Vagina (tissue), 2 donors: ENCODE results near the gene KAZN. TPM values are rescaled to one million over a fixed set of nuclear protein-coding genes. Genes with fewer than 3 reads are reported as not detected.
A peak's percentile ranks its signal among the peaks of the same experiment; 100 is the strongest.

Experiments
- DNase-seq, 2 donors: peaks; one replicate each; pipeline ENCODE4 v3.0.0-alpha.2; 2017; ENCODE audit errors: extremely low spot score in 2 of 2
- H3K27ac ChIP-seq: fragments of 200-600 bp; sonication (generic); one replicate; pipeline ENCODE4 v1.5.1; 2019
- H3K27me3 ChIP-seq: fragments of 200-600 bp; sonication (generic); one replicate; pipeline ENCODE4 v1.5.1; 2019
- H3K36me3 ChIP-seq, 2 donors: fragments of 200-600 bp; sonication (generic); one replicate each; pipeline ENCODE4 v1.5.1; 2017 to 2019
- H3K4me1 ChIP-seq: fragments of 200-600 bp; sonication (generic); one replicate; pipeline ENCODE4 v1.5.1; 2019
- H3K4me3 ChIP-seq, 2 donors: fragments of 200-600 bp; sonication (generic); 1 replicate in 1 of 2; 2 replicates in 1 of 2; pipeline ENCODE4 v1.5.1; 2016 to 2019
- H3K9me3 ChIP-seq: fragments of 200-600 bp; sonication (generic); one replicate; pipeline ENCODE4 v1.5.1; 2019
- CTCF ChIP-seq, 3 experiments: fragments of 450-650 bp in 2 of 3; fragments of 200-600 bp in 1 of 3; sonication (generic) in 1 of 3; IDR thresholded peaks; one replicate each; pipeline ENCODE4 v1.5.1; 2017 to 2019; ENCODE audit warnings: antibody characterized with exemption in 3 of 3, mild to moderate bottlenecking in 2 of 3, moderate library complexity in 2 of 3
- POLR2A ChIP-seq, 2 donors: fragments of 450-650 bp; IDR thresholded peaks; one replicate each; pipeline ENCODE4 v1.6.1; 2017; ENCODE audit warnings: antibody characterized with exemption in 2 of 2, mild to moderate bottlenecking in 2 of 2, moderate library complexity in 2 of 2
- POLR2AphosphoS5 ChIP-seq, 2 donors: sonication (generic); formaldehyde crosslinking; IDR thresholded peaks; one replicate each; pipeline ENCODE4 v1.9.0; 2017; ENCODE audit warnings: antibody characterized with exemption in 2 of 2, mild to moderate bottlenecking in 2 of 2, low read depth in 1 of 2; ENCODE audit not compliant: insufficient read depth in 1 of 2
- intact Hi-C: fragments of 100-400 bp; cut with DNase I; formaldehyde crosslinking; loops from one replicate; pipeline ENCODE4 v1.15.1; 2023
- total RNA-seq: library from RNA; depleted of rRNA; stranded (reverse); fragments of >200 nt; gene quantifications from one replicate; pipeline ENCODE4 v1.2.3, GENCODE V29; 2016

Gene KAZN
- total RNA-seq, 1 donor from 2014 or later, result 29.5 TPM

GRCh38 chr1:14913482-14914177, 315.1 kb downstream of the KAZN start:
- TF ChIP-seq CTCF (IDR thresholded peaks at IDR 0.05) (no peak), POLR2A (IDR thresholded peaks at IDR 0.05) (no peak), POLR2AphosphoS5 (IDR thresholded peaks at IDR 0.05; ENCODE audit: insufficient read depth in 1 of 2, low read depth in 1 of 2) (no peak)
- H3K36me3 ChIP-seq, result no peaks in the 10 kb centered on the region
- no peak overlapping the region for H3K4me3 ChIP-seq
- H3K27ac ChIP-seq, result peak overlapping the region; percentile 77
- H3K4me1 ChIP-seq, result peaks cover 48% of the 10 kb centered on the region
- intact Hi-C loops, result no loop called here
- no peaks in the 10 kb centered on the region for H3K27me3 ChIP-seq
- no peaks in the 10 kb centered on the region for H3K9me3 ChIP-seq
- DNase-seq, result no peak

GRCh38 chr1:14914351-14914988, 316.0 kb downstream of the KAZN start:
- no peak for TF ChIP-seq POLR2AphosphoS5 (IDR thresholded peaks at IDR 0.05; ENCODE audit: insufficient read depth in 1 of 2, low read depth in 1 of 2)
- TF ChIP-seq POLR2A (IDR thresholded peaks at IDR 0.05), result no peak
- no peak for TF ChIP-seq CTCF (IDR thresholded peaks at IDR 0.05)
- no peak for DNase-seq
- intact Hi-C loops, result no loop called here
- H3K4me1 ChIP-seq, result peaks cover 48% of the 10 kb centered on the region
- peak overlapping the region; percentile 77 for H3K27ac ChIP-seq
- H3K4me3 ChIP-seq, result no peak overlapping the region
- H3K9me3 ChIP-seq, result no peaks in the 10 kb centered on the region
- no peaks in the 10 kb centered on the region for H3K36me3 ChIP-seq
- no peaks in the 10 kb centered on the region for H3K27me3 ChIP-seq

GRCh38 chr1:14915356-14916054, 317.0 kb downstream of the KAZN start:
- H3K27me3 ChIP-seq, result no peaks in the 10 kb centered on the region
- no peak overlapping the region for H3K27ac ChIP-seq
- DNase-seq, result no peak
- TF ChIP-seq POLR2A (IDR thresholded peaks at IDR 0.05) (no peak), POLR2AphosphoS5 (IDR thresholded peaks at IDR 0.05; ENCODE audit: insufficient read depth in 1 of 2, low read depth in 1 of 2) (no peak), CTCF (IDR thresholded peaks at IDR 0.05) (peak; percentile 66 to 71 (median 70))
- no peak overlapping the region for H3K4me3 ChIP-seq
- peaks cover 42% of the 10 kb centered on the region for H3K4me1 ChIP-seq
- H3K9me3 ChIP-seq, result no peaks in the 10 kb centered on the region
- intact Hi-C loops, result no loop called here
- no peaks in the 10 kb centered on the region for H3K36me3 ChIP-seq

- no peak for DNase-seq
- intact Hi-C loops, result no loop called here
- H3K9me3 ChIP-seq, result no peaks in the 10 kb centered on the region
- H3K27ac ChIP-seq, result no peak overlapping the region
- no peaks in the 10 kb centered on the region for H3K27me3 ChIP-seq
- no peaks in the 10 kb centered on the region for H3K36me3 ChIP-seq
- TF ChIP-seq CTCF (IDR thresholded peaks at IDR 0.05), result no peak
- TF ChIP-seq POLR2A (IDR thresholded peaks at IDR 0.05), result no peak
- no peak for TF ChIP-seq POLR2AphosphoS5 (IDR thresholded peaks at IDR 0.05; ENCODE audit: insufficient read depth in 1 of 2, low read depth in 1 of 2)
- no peak overlapping the region for H3K4me3 ChIP-seq
- peaks cover 12% of the 10 kb centered on the region for H3K4me1 ChIP-seq
Measured at GRCh38 chr1:14919289-14919688, 320.8 kb downstream of the KAZN start.
